PC-3 (cell line): ENCODE data around the gene LGR4.

Experiments used
- CTCF ChIP-seq: fragments of 300-600 bp; sonication (generic); conservative IDR thresholded peaks from 2 replicates; pipeline ENCODE4 v1.5.1; 2017; ENCODE audit warnings: antibody characterized with exemption, low read depth, mild to moderate bottlenecking, low read length
- EZH2 ChIP-seq: fragments of 300-600 bp; sonication (generic); IDR thresholded peaks from one replicate; pipeline ENCODE4 v1.6.1; 2017; ENCODE audit warnings: antibody characterized with exemption, mild to moderate bottlenecking, low read length; ENCODE audit not compliant: unreplicated experiment
- EZH2phosphoT487 ChIP-seq: fragments of 300-600 bp; sonication (generic); IDR thresholded peaks from 2 replicates; pipeline ENCODE4 v1.6.1; 2018; ENCODE audit warnings: mild to moderate bottlenecking, antibody characterized with exemption, low read length, borderline replicate concordance

GRCh38 chr11:27352781-27353180 lies 119.8 kb downstream of the LGR4 start:
- TF ChIP-seq CTCF (no peak), EZH2 (no peak), EZH2phosphoT487 (no peak)
